Measurements from ENCODE around the gene SLC25A6.

Gene SLC25A6

GRCh38 chrX:1389181-1389992 lies 2.5 kb downstream of the SLC25A6 start:
- in situ Hi-C loops (cut with HindIII; ENCODE audit: low sequenced_read_pairs) = no loop called here
- DNase-seq (ENCODE audit: low read depth, low spot score) = no peak
- no peak overlapping the region for H3K4me3 ChIP-seq (ENCODE audit: low read depth, low read length)
- no peak for TF ChIP-seq CTCF (IDR thresholded peaks at IDR 0.05; ENCODE audit: low read depth, low read length)

- H3K4me3 ChIP-seq (ENCODE audit: low read depth, low read length) = no peak overlapping the region
- in situ Hi-C loops (cut with HindIII; ENCODE audit: low sequenced_read_pairs) = no loop called here
- no peak for DNase-seq (ENCODE audit: low read depth, low spot score)
- TF ChIP-seq CTCF (IDR thresholded peaks at IDR 0.05; ENCODE audit: low read depth, low read length) = no peak
Measured at GRCh38 chrX:1388651-1389050, 3.3 kb downstream of the SLC25A6 start.

GRCh38 chrX:1387141-1387776 lies 4.7 kb downstream of the SLC25A6 start:
- in situ Hi-C loops (cut with HindIII; ENCODE audit: low sequenced_read_pairs) = no loop called here
- TF ChIP-seq CTCF (IDR thresholded peaks at IDR 0.05; ENCODE audit: low read depth, low read length) = no peak
- no peak for DNase-seq (ENCODE audit: low read depth, low spot score)
- H3K4me3 ChIP-seq (ENCODE audit: low read depth, low read length) = no peak overlapping the region

GRCh38 chrX:1386338-1387127 lies 5.4 kb downstream of the SLC25A6 start:
- in situ Hi-C loops (cut with HindIII; ENCODE audit: low sequenced_read_pairs) = no loop called here
- TF ChIP-seq CTCF (IDR thresholded peaks at IDR 0.05; ENCODE audit: low read depth, low read length) = no peak
- H3K4me3 ChIP-seq (ENCODE audit: low read depth, low read length) = no peak overlapping the region
- DNase-seq (ENCODE audit: low read depth, low spot score) = no peak

- in situ Hi-C loops (cut with HindIII; ENCODE audit: low sequenced_read_pairs) = no loop called here
- no peak for TF ChIP-seq CTCF (IDR thresholded peaks at IDR 0.05; ENCODE audit: low read depth, low read length)
- DNase-seq (ENCODE audit: low read depth, low spot score) = no peak
- H3K4me3 ChIP-seq (ENCODE audit: low read depth, low read length) = no peak overlapping the region
Measured at GRCh38 chrX:1385253-1386223, 6.4 kb downstream of the SLC25A6 start.
